Measurements from ENCODE around the gene RASSF3.

The RASSF3 gene

GRCh38 chr12:64724201-64724745 lies 114.0 kb downstream of the RASSF3 start:
- TF ChIP-seq CTCF (IDR thresholded peaks at IDR 0.05; ENCODE audit: insufficient read depth, low read length) (no peak), POLR2AphosphoS5 (IDR thresholded peaks at IDR 0.05; ENCODE audit: low read depth) (no peak), REST (IDR thresholded peaks at IDR 0.05; ENCODE audit: insufficient replicate concordance, low read depth) (no peak), SPI1 (IDR thresholded peaks at IDR 0.05; ENCODE audit: borderline replicate concordance, low read depth) (no peak), GABPA (IDR thresholded peaks at IDR 0.05; ENCODE audit: low read depth) (no peak)
- H3K27ac ChIP-seq (replicated peaks): no peak overlapping the region

GRCh38 chr12:64729909-64730587 lies 119.8 kb downstream of the RASSF3 start:
- H3K4me3 ChIP-seq (replicated peaks; ENCODE audit: insufficient read depth, low read length): no peak overlapping the region
- H3K27ac ChIP-seq (replicated peaks): no peak overlapping the region
- DNase-seq (ENCODE audit: low read depth in 1 of 2, low spot score in 1 of 2): no peak
- no peaks in the 10 kb centered on the region for H3K27me3 ChIP-seq (ENCODE audit: insufficient read depth, poor library complexity, severe bottlenecking)
- TF ChIP-seq SPI1 (IDR thresholded peaks at IDR 0.05; ENCODE audit: borderline replicate concordance, low read depth) (peak; percentile 92), REST (IDR thresholded peaks at IDR 0.05; ENCODE audit: insufficient replicate concordance, low read depth) (no peak)

More at GRCh38 chr12:64724201-64724745, 114.0 kb downstream of the RASSF3 start:
- no peak overlapping the region for H3K4me3 ChIP-seq (replicated peaks; ENCODE audit: insufficient read depth, low read length)
- no peaks in the 10 kb centered on the region for H3K27me3 ChIP-seq (ENCODE audit: insufficient read depth, poor library complexity, severe bottlenecking)
- DNase-seq (ENCODE audit: low read depth in 1 of 2, low spot score in 1 of 2): no peak

GRCh38 chr12:64730588-64730969 lies 120.3 kb downstream of the RASSF3 start:
- no peaks in the 10 kb centered on the region for H3K27me3 ChIP-seq (ENCODE audit: insufficient read depth, poor library complexity, severe bottlenecking)
- TF ChIP-seq REST (IDR thresholded peaks at IDR 0.05; ENCODE audit: insufficient replicate concordance, low read depth): no peak
- no peak for TF ChIP-seq CTCF (IDR thresholded peaks at IDR 0.05; ENCODE audit: insufficient read depth, low read length)
- no peak for TF ChIP-seq SPI1 (IDR thresholded peaks at IDR 0.05; ENCODE audit: borderline replicate concordance, low read depth)
- no peak for TF ChIP-seq POLR2AphosphoS5 (IDR thresholded peaks at IDR 0.05; ENCODE audit: low read depth)
- TF ChIP-seq GABPA (IDR thresholded peaks at IDR 0.05; ENCODE audit: low read depth): no peak

More at GRCh38 chr12:64730588-64730969, 120.3 kb downstream of the RASSF3 start:
- no peak overlapping the region for H3K4me3 ChIP-seq (replicated peaks; ENCODE audit: insufficient read depth, low read length)
- DNase-seq (ENCODE audit: low read depth in 1 of 2, low spot score in 1 of 2): no peak
- H3K27ac ChIP-seq (replicated peaks): no peak overlapping the region

Data from HL-60 (cell line).